Chondrocyte (in vitro differentiated cells): Measurements from ENCODE around the gene NUDT6. TPM values are rescaled to one million over a fixed set of nuclear protein-coding genes. Genes with fewer than 3 reads are reported as not detected.

Source experiments
- DNase-seq: peaks from one replicate; pipeline ENCODE4 v3.0.0; 2021; ENCODE audit warnings: mixed read lengths, low spot score
- H3K27ac Mint-ChIP-seq: one replicate; pipeline ENCODE4 v1.8.0; 2021; ENCODE audit warnings: mild to moderate bottlenecking, moderate library complexity, mixed read lengths; ENCODE audit not compliant: unreplicated experiment
- H3K27me3 Mint-ChIP-seq: 2 replicates; pipeline ENCODE4 v1.8.0; 2021; ENCODE audit warnings: low read depth, mixed read lengths
- H3K36me3 Mint-ChIP-seq: 2 replicates; pipeline ENCODE4 v1.8.0; 2021; ENCODE audit warnings: low read depth, mixed read lengths
- H3K4me1 Mint-ChIP-seq: 2 replicates; pipeline ENCODE4 v1.8.0; 2021; ENCODE audit warnings: low read depth, mild to moderate bottlenecking, mixed read lengths
- H3K4me3 Mint-ChIP-seq: one replicate; pipeline ENCODE4 v1.8.0; 2021; ENCODE audit warnings: mild to moderate bottlenecking, moderate library complexity, mixed read lengths; ENCODE audit not compliant: unreplicated experiment
- H3K9me3 Mint-ChIP-seq: 2 replicates; pipeline ENCODE4 v1.8.0; 2021; ENCODE audit warnings: low read depth, mixed read lengths
- CTCF ChIP-seq: fragments of 200-600 bp; sonication (generic); IDR thresholded peaks from 2 replicates; pipeline ENCODE4 v1.5.0; 2021; ENCODE audit warnings: antibody characterized with exemption, mild to moderate bottlenecking, moderate library complexity
- total RNA-seq: library from RNA; stranded (reverse); gene quantifications from 3 replicates; pipeline ENCODE4 v1.2.1, GENCODE V29; 2021

Gene NUDT6
- total RNA-seq, 1 donor from 2014 or later, result 4.2 TPM

DNA sequence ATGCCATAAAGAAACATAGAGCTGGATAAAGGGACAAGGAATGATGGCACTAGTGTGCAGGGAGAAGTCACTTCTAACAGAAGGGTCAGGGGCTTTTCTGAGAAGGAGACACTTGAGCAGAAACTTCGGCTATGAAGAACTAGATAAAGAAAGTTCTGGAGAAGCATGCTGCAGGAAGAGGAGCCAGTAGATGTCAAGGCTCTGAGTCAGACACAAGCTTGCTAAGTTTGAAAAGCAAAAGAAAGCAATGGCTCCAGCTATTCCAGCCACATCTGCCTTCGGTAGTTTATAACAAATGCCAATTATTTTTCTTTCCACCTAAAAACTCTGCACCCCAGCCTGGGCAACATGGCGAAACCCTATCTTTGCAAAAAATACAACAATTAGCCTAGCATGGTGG, 7.5 kb downstream of the NUDT6 start:
- H3K27ac Mint-ChIP-seq, result peak overlapping the region; percentile 87
- H3K4me3 Mint-ChIP-seq, result no peak overlapping the region
- H3K36me3 Mint-ChIP-seq, result no peaks in the 10 kb centered on the region
- DNase-seq, result no peak
- peaks cover 26% of the 10 kb centered on the region for H3K4me1 Mint-ChIP-seq
- no peaks in the 10 kb centered on the region for H3K27me3 Mint-ChIP-seq
- TF ChIP-seq CTCF, result no peak
- H3K9me3 Mint-ChIP-seq, result no peaks in the 10 kb centered on the region

DNA sequence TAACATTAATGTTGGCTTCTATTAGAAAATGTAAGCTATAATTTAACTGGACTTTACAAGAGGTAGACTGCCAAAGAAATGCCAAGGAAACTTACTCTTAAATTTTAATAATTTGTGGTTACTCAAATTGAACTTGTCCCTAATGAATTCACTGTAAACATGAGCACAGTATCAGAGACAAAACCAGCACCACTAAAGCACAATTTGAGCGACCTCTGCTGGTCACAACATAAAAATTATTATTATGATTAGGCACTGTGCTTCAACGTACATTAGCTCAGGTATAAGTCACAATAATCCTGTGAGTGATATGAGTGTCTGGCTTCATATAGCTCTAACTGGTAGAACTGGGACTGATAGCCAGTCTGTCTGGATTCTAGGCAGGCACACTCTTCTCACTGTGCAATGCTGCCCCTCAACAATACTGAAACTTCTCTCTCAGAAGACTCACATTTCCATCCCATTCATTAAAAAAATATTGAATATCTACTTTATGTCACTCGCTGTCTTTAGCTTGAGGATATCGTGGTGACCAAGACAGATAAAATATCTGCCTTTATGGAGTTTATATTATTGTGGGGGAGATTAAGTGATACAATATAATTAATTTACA, 8.0 kb downstream of the NUDT6 start:
- Mint-ChIP-seq H3K9me3 (no peaks in the 10 kb centered on the region), H3K27ac (peak overlapping the region; percentile 87), H3K4me3 (no peak overlapping the region), H3K4me1 (peaks cover 26% of the 10 kb centered on the region), H3K27me3 (no peaks in the 10 kb centered on the region), H3K36me3 (no peaks in the 10 kb centered on the region)
- DNase-seq, result no peak
- TF ChIP-seq CTCF, result peak; percentile 83

- TF ChIP-seq CTCF, result no peak
- H3K4me3 Mint-ChIP-seq, result no peak overlapping the region
- H3K27me3 Mint-ChIP-seq, result no peaks in the 10 kb centered on the region
- no peak overlapping the region for H3K27ac Mint-ChIP-seq
- H3K4me1 Mint-ChIP-seq, result peaks cover 26% of the 10 kb centered on the region
- no peaks in the 10 kb centered on the region for H3K36me3 Mint-ChIP-seq
- DNase-seq, result no peak
- no peaks in the 10 kb centered on the region for H3K9me3 Mint-ChIP-seq
These were observed 9.4 kb downstream of the NUDT6 start for GRCh38 chr4:122912810-122913575.

DNA sequence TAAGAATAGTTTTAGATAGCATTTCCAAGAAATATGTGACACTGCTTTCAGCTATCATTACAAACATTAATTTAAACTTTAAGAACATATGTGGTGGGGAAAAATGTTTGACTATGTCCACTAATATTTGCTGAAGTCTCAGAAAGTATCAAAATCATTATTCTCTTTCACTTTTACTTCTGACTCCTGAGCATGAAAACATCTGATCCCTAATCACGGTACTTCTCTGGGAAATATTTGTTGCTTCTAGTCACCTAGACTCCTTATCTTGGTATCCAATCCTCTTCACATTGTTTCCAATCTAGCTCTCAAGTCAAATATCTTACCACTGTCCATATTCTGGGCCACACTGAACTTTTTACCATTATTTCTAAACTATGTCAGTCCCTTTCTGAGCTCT, 10.8 kb downstream of the NUDT6 start:
- no peak for TF ChIP-seq CTCF
- Mint-ChIP-seq H3K36me3 (no peaks in the 10 kb centered on the region), H3K4me1 (peaks cover 26% of the 10 kb centered on the region), H3K9me3 (no peaks in the 10 kb centered on the region), H3K27me3 (no peaks in the 10 kb centered on the region), H3K27ac (no peak overlapping the region), H3K4me3 (no peak overlapping the region)
- no peak for DNase-seq

GRCh38 chr4:122909683-122910082, 12.7 kb downstream of the NUDT6 start:
- no peak for TF ChIP-seq CTCF
- DNase-seq, result no peak
- Mint-ChIP-seq H3K9me3 (no peaks in the 10 kb centered on the region), H3K4me1 (peaks cover 21% of the 10 kb centered on the region), H3K36me3 (peaks cover 2% of the 10 kb centered on the region), H3K4me3 (no peak overlapping the region), H3K27ac (no peak overlapping the region), H3K27me3 (no peaks in the 10 kb centered on the region)
